ENCODE measurements around the gene BNIPL. TPM values are rescaled to one million over a fixed set of nuclear protein-coding genes. Genes with fewer than 3 reads are reported as not detected.

The BNIPL gene
- total and polyA plus RNA-seq, 2 donors from 2014 or later, result 0.54 to 3.1 TPM

DNA sequence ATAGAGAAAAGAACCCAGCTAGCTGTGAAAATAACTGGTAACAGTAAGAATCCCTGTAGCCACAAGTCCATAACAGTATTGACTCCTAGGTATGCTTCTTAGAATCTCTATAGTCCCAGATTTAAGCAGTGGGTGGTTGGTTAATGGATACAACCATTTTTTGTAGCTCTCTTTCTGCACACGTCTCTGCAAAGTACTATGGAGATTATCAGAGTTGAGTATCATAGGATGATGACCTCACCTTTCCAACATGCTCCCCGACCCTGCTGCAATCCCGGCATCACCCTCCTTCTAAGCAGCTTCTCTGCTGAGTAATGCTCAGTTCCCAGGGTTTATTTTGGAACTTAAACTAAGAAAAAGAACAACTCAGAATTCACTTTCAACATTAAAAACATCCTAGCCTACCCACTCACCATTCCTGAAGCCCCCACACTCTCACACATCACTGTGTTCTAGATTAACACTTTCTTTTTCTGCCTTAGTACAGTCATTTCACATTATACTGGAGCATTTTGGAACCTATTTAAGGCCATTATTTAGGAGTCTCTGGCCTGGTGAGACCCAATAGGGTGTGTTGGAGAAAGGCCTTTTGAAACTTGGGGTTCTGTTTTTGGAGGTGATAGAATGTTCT is 26.5 kb downstream of the BNIPL start:
- FAIRE-seq, result no peak
- intact Hi-C loops (cut with DNase I), result no loop called here
- H3K27me3 ChIP-seq (ENCODE audit: control insufficient read depth, insufficient read depth, low read length), result no peaks in the 10 kb centered on the region
- no peak overlapping the region for H3K4me3 ChIP-seq (ENCODE audit: low read length in 3 of 3)
- H3K4me1 ChIP-seq (ENCODE audit: control insufficient read depth in 2 of 3, insufficient read depth in 2 of 3, low read depth in 1 of 3, low read length in 3 of 3), result peaks cover 0 to 7% (median 3%) of the 10 kb centered on the region in 3 donors
- H3K27ac ChIP-seq (ENCODE audit: low read depth in 2 of 2, low read length in 2 of 2), result no peak overlapping the region
- no peak overlapping the region for H3K9ac ChIP-seq (ENCODE audit: low read length in 3 of 3)
- TF ChIP-seq, protein P1, sequence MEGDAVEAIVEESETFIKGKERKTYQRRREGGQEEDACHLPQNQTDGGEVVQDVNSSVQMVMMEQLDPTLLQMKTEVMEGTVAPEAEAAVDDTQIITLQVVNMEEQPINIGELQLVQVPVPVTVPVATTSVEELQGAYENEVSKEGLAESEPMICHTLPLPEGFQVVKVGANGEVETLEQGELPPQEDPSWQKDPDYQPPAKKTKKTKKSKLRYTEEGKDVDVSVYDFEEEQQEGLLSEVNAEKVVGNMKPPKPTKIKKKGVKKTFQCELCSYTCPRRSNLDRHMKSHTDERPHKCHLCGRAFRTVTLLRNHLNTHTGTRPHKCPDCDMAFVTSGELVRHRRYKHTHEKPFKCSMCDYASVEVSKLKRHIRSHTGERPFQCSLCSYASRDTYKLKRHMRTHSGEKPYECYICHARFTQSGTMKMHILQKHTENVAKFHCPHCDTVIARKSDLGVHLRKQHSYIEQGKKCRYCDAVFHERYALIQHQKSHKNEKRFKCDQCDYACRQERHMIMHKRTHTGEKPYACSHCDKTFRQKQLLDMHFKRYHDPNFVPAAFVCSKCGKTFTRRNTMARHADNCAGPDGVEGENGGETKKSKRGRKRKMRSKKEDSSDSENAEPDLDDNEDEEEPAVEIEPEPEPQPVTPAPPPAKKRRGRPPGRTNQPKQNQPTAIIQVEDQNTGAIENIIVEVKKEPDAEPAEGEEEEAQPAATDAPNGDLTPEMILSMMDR (IDR thresholded peaks at IDR 0.05; ENCODE audit: borderline replicate concordance, extremely low read depth, insufficient read depth), result no peak
- H3K9me3 ChIP-seq (ENCODE audit: control insufficient read depth in 2 of 3, insufficient read depth in 1 of 3, low read length in 3 of 3), result no peaks in the 10 kb centered on the region
- DNase-seq, result no peak
- H3K36me3 ChIP-seq (ENCODE audit: control insufficient read depth in 2 of 3, insufficient read depth in 3 of 3, low read length in 3 of 3), result no peaks in the 10 kb centered on the region

DNA sequence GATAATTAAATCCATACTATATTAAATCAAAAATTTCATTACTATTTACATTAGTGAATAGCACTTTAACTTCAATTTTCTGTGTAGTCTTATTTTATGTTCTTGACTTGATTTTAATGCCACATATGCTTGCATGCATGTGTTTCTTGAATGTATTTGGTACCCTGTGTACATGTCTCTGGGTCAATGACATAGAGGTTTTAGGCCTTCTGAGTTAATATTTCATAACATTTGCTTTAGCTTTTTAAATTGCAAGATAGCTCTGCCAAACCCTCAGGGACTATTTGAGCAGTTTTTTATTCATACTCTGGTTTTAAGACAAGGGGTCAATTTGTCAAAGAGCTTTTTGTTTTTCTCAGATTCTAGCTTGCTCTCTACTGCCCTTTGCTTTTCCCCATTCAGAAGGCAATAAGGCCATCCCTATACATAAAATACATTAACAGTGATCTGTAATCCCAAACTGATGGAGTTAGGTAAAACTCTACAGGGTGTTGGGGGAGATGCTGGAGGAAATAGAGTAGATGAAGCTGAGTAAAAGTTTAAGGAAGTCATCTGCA is 28.8 kb downstream of the BNIPL start:
- H3K9ac ChIP-seq (ENCODE audit: low read length in 3 of 3), result no peak overlapping the region
- H3K36me3 ChIP-seq (ENCODE audit: control insufficient read depth in 2 of 3, insufficient read depth in 3 of 3, low read length in 3 of 3), result no peaks in the 10 kb centered on the region
- FAIRE-seq (no peak), DNase-seq (no peak)
- no peaks in the 10 kb centered on the region for H3K9me3 ChIP-seq (ENCODE audit: control insufficient read depth in 2 of 3, insufficient read depth in 1 of 3, low read length in 3 of 3)
- H3K27me3 ChIP-seq (ENCODE audit: control insufficient read depth, insufficient read depth, low read length), result no peaks in the 10 kb centered on the region
- intact Hi-C loops (cut with DNase I), result no loop called here
- no peaks in the 10 kb centered on the region for H3K4me1 ChIP-seq (ENCODE audit: control insufficient read depth in 2 of 3, insufficient read depth in 2 of 3, low read depth in 1 of 3, low read length in 3 of 3)
- TF ChIP-seq, protein P1 (IDR thresholded peaks at IDR 0.05; ENCODE audit: borderline replicate concordance, extremely low read depth, insufficient read depth), result no peak
- no peak overlapping the region for H3K4me3 ChIP-seq (ENCODE audit: low read length in 3 of 3)
- H3K27ac ChIP-seq (ENCODE audit: low read depth in 2 of 2, low read length in 2 of 2), result no peak overlapping the region

DNA sequence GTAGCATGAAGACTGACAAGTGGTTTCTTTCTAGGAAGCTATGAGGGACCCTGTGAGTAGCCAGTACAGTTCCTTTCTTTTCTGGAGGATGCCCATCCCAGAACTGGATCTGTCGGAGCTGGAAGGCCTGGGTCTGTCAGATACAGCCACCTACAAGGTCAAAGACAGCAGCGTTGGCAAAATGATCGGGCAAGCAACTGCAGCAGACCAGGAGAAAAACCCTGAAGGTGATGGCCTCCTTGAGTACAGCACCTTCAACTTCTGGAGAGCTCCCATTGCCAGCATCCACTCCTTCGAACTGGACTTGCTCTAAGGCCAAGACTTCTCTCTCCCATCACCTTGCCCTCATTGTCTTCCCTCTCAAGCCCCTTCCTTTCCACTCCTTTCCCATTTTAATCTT is 30.8 kb downstream of the BNIPL start:
- H3K36me3 ChIP-seq (ENCODE audit: control insufficient read depth in 2 of 3, insufficient read depth in 3 of 3, low read length in 3 of 3), result no peaks in the 10 kb centered on the region
- no peak for FAIRE-seq
- H3K27me3 ChIP-seq (ENCODE audit: control insufficient read depth, insufficient read depth, low read length), result no peaks in the 10 kb centered on the region
- H3K9ac ChIP-seq (ENCODE audit: low read length in 3 of 3), result no peak overlapping the region
- H3K9me3 ChIP-seq (ENCODE audit: control insufficient read depth in 2 of 3, insufficient read depth in 1 of 3, low read length in 3 of 3), result no peaks in the 10 kb centered on the region
- no peak for DNase-seq
- H3K4me1 ChIP-seq (ENCODE audit: control insufficient read depth in 2 of 3, insufficient read depth in 2 of 3, low read depth in 1 of 3, low read length in 3 of 3), result no peaks in the 10 kb centered on the region
- intact Hi-C loops (cut with DNase I), result no loop called here
- no peak overlapping the region for H3K4me3 ChIP-seq (ENCODE audit: low read length in 3 of 3)
- TF ChIP-seq, protein P1 (IDR thresholded peaks at IDR 0.05; ENCODE audit: borderline replicate concordance, extremely low read depth, insufficient read depth), result no peak
- H3K27ac ChIP-seq (ENCODE audit: low read depth in 2 of 2, low read length in 2 of 2), result no peak overlapping the region
